Natural killer cell (primary cell): ENCODE measurements around the gene HS6ST3. TPM values are rescaled to one million over a fixed set of nuclear protein-coding genes. Genes with fewer than 3 reads are reported as not detected.

ENCODE experiments used
- ATAC-seq, 3 donors: fragments of 150-1000 bp in 2 of 3; fragments of 200-7000 bp in 1 of 3; cut with Tn5 transposase; 1 replicate in 1 of 3; 2 replicates in 2 of 3; pipeline ENCODE4 v1.10.0; 2021; ENCODE audit warnings: mild to moderate bottlenecking in 2 of 3, moderate library complexity in 2 of 3
- DNase-seq, 2 donors: peaks; one replicate each; pipeline versions ENCODE4 v3.0.0 to v3.0.0-alpha.2; 2013 to 2021; ENCODE audit warnings: mixed read lengths in 1 of 2
- H3K27ac ChIP-seq: one replicate; pipeline ENCODE4 v1.5.1; 2013; ENCODE audit warnings: mild to moderate bottlenecking, low read length
- H3K27me3 ChIP-seq: one replicate; pipeline ENCODE4 v1.6.1; 2013; ENCODE audit warnings: low read length; ENCODE audit not compliant: control insufficient read depth, insufficient read depth
- H3K36me3 ChIP-seq: one replicate; pipeline ENCODE4 v1.6.1; 2013; ENCODE audit warnings: low read length; ENCODE audit not compliant: control insufficient read depth, insufficient read depth
- H3K4me1 ChIP-seq: one replicate; pipeline ENCODE4 v1.6.1; 2013; ENCODE audit warnings: low read length; ENCODE audit not compliant: control insufficient read depth, insufficient read depth
- H3K4me3 ChIP-seq: one replicate; pipeline ENCODE4 v1.5.1; 2013; ENCODE audit warnings: low read length
- H3K9me3 ChIP-seq: one replicate; pipeline ENCODE4 v1.6.1; 2013; ENCODE audit warnings: low read length; ENCODE audit not compliant: control insufficient read depth, insufficient read depth
- H3K27ac Mint-ChIP-seq, 2 donors: one replicate each; pipeline ENCODE4 v1.8.0; 2022; ENCODE audit warnings: mild to moderate bottlenecking in 2 of 2, mixed read lengths in 2 of 2, moderate library complexity in 1 of 2
- H3K27me3 Mint-ChIP-seq, 2 donors: one replicate each; pipeline ENCODE4 v1.8.0; 2022; ENCODE audit warnings: low read depth in 2 of 2, mixed read lengths in 2 of 2
- H3K36me3 Mint-ChIP-seq: one replicate; pipeline ENCODE4 v1.8.0; 2022; ENCODE audit warnings: mixed read lengths
- H3K4me1 Mint-ChIP-seq, 2 donors: one replicate each; pipeline ENCODE4 v1.8.0; 2022; ENCODE audit warnings: mixed read lengths in 2 of 2
- H3K4me3 Mint-ChIP-seq: one replicate; pipeline ENCODE4 v1.8.0; 2022; ENCODE audit warnings: mild to moderate bottlenecking, moderate library complexity, mixed read lengths
- H3K9me3 Mint-ChIP-seq, 2 donors: one replicate each; pipeline ENCODE4 v1.8.0; 2022; ENCODE audit warnings: mixed read lengths in 2 of 2
- WGBS: methylation state at CpG from one replicate; pipeline ENCODE4 v1.1.7; 2013; ENCODE audit warnings: missing lambda C conversion rate; ENCODE audit not compliant: insufficient coverage; 5-methylcytosine and 5-hydroxymethylcytosine counted together
- intact Hi-C: fragments of 100-400 bp; cut with micrococcal nuclease; formaldehyde crosslinking; loops from one replicate; pipeline ENCODE4 v1.14.2; 2022
- total RNA-seq, 4 donors: library from RNA; stranded (reverse); fragments of 120-200 nt in 1 of 4; gene quantifications; one replicate each; pipeline versions ENCODE4 v1.2.3 to v1.2.4, GENCODE V29; 2013 to 2022
- TF ChIP-seq, protein P1 (sequence below): fragments of 200-600 bp; IDR thresholded peaks from one replicate; pipeline ENCODE4 v1.8.0; 2022; ENCODE audit warnings: antibody characterized with exemption

Gene HS6ST3
- total RNA-seq, 3 donors from 2014 or later (not counting 1 experiment from before 2014, with no cell fraction given), result not detected

DNA sequence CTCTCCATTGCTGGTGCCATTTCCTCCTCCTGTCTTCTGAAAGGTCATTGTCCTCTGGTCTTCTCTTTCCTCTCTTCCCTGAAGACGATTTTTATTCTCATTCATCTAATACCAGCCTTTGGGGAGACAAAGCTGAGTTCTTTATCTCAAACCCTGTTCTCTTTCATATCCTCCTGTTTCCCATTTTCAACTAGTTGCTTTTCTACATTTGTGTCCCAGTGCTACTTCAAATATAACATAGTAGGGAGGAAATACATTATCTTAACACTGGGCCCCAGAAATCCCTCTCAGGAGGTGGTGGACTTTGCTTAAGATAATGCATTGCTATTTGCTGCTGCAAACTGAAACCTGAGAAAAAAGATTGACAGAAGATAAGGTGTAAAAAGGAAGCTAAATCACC, 159.1 kb downstream of the HS6ST3 start:
- Mint-ChIP-seq H3K27me3 (no peaks in the 10 kb centered on the region), H3K36me3 (no peaks in the 10 kb centered on the region), H3K27ac (no peak overlapping the region), H3K9me3 (peaks cover 8 to 13% of the 10 kb centered on the region in 2 donors), H3K4me3 (no peak overlapping the region), H3K4me1 (no peaks in the 10 kb centered on the region)
- Histone ChIP-seq H3K36me3 (no peaks in the 10 kb centered on the region), H3K4me1 (no peaks in the 10 kb centered on the region), H3K27ac (no peak overlapping the region), H3K27me3 (no peaks in the 10 kb centered on the region), H3K9me3 (peaks cover 6% of the 10 kb centered on the region), H3K4me3 (no peak overlapping the region)
- DNase-seq (no peak), ATAC-seq (no peak)
- intact Hi-C loops, result no loop called here
- TF ChIP-seq, protein P1, sequence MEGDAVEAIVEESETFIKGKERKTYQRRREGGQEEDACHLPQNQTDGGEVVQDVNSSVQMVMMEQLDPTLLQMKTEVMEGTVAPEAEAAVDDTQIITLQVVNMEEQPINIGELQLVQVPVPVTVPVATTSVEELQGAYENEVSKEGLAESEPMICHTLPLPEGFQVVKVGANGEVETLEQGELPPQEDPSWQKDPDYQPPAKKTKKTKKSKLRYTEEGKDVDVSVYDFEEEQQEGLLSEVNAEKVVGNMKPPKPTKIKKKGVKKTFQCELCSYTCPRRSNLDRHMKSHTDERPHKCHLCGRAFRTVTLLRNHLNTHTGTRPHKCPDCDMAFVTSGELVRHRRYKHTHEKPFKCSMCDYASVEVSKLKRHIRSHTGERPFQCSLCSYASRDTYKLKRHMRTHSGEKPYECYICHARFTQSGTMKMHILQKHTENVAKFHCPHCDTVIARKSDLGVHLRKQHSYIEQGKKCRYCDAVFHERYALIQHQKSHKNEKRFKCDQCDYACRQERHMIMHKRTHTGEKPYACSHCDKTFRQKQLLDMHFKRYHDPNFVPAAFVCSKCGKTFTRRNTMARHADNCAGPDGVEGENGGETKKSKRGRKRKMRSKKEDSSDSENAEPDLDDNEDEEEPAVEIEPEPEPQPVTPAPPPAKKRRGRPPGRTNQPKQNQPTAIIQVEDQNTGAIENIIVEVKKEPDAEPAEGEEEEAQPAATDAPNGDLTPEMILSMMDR, result no peak
- 58% methylated on average over 1 of the region's 1 CpG for WGBS

DNA sequence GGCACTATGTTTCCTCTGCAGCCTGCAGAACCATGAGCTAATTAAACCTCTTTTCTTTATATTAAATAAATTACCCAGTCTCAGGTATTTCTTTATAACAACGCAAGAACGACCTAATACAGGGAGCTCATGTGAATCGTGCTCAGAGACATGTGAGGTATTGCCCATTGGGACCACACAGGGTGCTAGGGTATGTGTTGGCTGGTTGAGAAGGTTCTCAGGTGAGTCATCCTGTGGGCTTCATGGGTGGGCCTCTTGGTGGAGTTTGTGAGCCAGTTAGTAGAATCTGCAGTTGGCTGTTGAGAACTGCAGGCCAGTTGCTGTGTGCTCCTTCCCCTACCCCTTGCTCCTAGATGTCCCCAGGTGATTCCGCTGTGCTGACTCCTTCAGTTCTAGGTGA, 163.0 kb downstream of the HS6ST3 start:
- Mint-ChIP-seq H3K27me3 (no peaks in the 10 kb centered on the region), H3K4me1 (no peaks in the 10 kb centered on the region), H3K27ac (no peak overlapping the region), H3K36me3 (no peaks in the 10 kb centered on the region), H3K4me3 (no peak overlapping the region), H3K9me3 (peaks cover 8 to 12% of the 10 kb centered on the region in 2 donors)
- ATAC-seq (no peak), DNase-seq (no peak)
- Histone ChIP-seq H3K4me1 (no peaks in the 10 kb centered on the region), H3K4me3 (no peak overlapping the region), H3K27ac (no peak overlapping the region), H3K27me3 (no peaks in the 10 kb centered on the region), H3K36me3 (no peaks in the 10 kb centered on the region), H3K9me3 (peaks cover 6% of the 10 kb centered on the region)
- intact Hi-C loops, result no loop called here
- TF ChIP-seq, protein P1, result no peak
- 88% methylated on average over 4 of the region's 4 CpGs for WGBS

DNA sequence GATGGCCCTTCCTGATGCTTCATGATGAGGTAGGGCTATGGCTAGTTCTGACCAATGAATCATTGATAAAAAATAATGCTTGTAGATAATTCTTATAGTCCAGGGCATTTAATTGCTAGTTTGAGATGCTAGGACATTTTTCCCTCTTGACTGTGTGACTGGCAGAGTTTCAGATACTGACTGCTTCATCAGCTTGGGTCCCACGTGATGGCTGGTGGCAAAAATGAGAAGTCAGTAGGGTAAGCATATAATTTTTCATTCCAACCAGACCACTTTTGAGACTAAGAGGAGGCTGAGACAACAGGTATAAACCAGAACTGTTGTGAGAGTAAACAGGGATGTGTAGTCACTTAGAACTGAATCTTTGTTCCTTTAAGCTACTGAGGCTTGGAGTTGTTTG, 183.3 kb downstream of the HS6ST3 start:
- Histone ChIP-seq H3K27me3 (no peaks in the 10 kb centered on the region), H3K9me3 (peaks cover 4% of the 10 kb centered on the region), H3K4me3 (no peak overlapping the region), H3K36me3 (no peaks in the 10 kb centered on the region), H3K27ac (no peak overlapping the region), H3K4me1 (no peaks in the 10 kb centered on the region)
- Mint-ChIP-seq H3K36me3 (no peaks in the 10 kb centered on the region), H3K4me1 (no peaks in the 10 kb centered on the region), H3K9me3 (peaks cover 5 to 13% of the 10 kb centered on the region in 2 donors), H3K27me3 (no peaks in the 10 kb centered on the region), H3K4me3 (no peak overlapping the region), H3K27ac (no peak overlapping the region)
- TF ChIP-seq, protein P1, result no peak
- ATAC-seq (no peak), DNase-seq (no peak)
- intact Hi-C loops, result no loop called here
- 80% methylated on average over 1 of the region's 1 CpG for WGBS

DNA sequence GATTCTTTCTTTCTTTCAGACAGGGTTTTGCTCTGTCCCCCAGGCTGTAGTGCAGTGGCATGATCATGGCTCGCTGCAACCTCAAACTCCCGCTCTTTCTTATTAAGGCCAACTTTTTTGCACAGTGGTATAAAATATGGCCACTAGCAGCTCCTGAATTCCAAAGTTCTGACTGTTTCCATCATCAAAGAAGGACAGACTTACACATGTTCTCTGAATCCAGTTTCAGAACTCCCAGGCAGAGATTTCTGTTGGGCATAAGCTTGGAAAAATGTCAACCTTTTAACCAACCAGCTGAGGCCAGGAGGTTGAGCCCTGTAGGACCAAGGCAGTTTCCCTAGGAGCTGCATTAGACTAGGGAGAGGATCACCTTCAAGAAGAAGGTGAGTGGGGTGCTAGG, 184.1 kb downstream of the HS6ST3 start:
- no peak for DNase-seq
- intact Hi-C loops, result no loop called here
- Histone ChIP-seq H3K36me3 (no peaks in the 10 kb centered on the region), H3K27ac (no peak overlapping the region), H3K9me3 (peaks cover 4% of the 10 kb centered on the region), H3K4me1 (no peaks in the 10 kb centered on the region), H3K27me3 (no peaks in the 10 kb centered on the region), H3K4me3 (no peak overlapping the region)
- Mint-ChIP-seq H3K4me3 (no peak overlapping the region), H3K36me3 (no peaks in the 10 kb centered on the region), H3K27me3 (no peaks in the 10 kb centered on the region), H3K4me1 (no peaks in the 10 kb centered on the region), H3K27ac (no peak overlapping the region), H3K9me3 (peaks cover 5 to 13% of the 10 kb centered on the region in 2 donors)
- 91% methylated on average over 2 of the region's 2 CpGs for WGBS
- no peak for ATAC-seq
- TF ChIP-seq, protein P1, result no peak
